Measurements from ENCODE around the gene PPM1F. TPM values are rescaled to one million over a fixed set of nuclear protein-coding genes. Genes with fewer than 3 reads are reported as not detected.

Gene PPM1F
- total RNA-seq, 1 donor from 2014 or later, result 25.1 TPM

DNA sequence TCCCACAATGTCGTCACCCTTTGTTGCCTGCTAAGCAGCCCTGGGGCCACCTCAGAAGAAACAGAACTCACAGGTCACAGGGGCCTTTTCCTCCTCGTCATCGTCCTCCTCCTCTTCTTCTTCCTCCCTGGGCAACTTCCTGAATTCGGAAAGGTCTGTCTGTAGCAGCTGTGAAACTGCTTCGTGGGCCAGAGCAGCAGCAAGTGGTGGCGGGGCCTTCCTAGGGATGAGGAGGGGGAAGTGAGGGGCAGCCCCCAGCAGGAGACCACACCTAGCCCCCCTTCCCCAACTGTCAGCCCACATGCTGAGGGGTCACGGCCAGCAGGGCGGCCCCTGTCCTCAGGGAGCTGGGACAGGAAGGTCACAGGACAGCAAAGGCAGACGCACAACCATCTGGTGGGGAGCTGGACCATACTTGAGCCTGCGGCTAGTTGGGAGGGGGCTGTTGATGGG is 13.2 kb downstream of the PPM1F start:
- TF ChIP-seq, protein P1, sequence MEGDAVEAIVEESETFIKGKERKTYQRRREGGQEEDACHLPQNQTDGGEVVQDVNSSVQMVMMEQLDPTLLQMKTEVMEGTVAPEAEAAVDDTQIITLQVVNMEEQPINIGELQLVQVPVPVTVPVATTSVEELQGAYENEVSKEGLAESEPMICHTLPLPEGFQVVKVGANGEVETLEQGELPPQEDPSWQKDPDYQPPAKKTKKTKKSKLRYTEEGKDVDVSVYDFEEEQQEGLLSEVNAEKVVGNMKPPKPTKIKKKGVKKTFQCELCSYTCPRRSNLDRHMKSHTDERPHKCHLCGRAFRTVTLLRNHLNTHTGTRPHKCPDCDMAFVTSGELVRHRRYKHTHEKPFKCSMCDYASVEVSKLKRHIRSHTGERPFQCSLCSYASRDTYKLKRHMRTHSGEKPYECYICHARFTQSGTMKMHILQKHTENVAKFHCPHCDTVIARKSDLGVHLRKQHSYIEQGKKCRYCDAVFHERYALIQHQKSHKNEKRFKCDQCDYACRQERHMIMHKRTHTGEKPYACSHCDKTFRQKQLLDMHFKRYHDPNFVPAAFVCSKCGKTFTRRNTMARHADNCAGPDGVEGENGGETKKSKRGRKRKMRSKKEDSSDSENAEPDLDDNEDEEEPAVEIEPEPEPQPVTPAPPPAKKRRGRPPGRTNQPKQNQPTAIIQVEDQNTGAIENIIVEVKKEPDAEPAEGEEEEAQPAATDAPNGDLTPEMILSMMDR (conservative IDR thresholded peaks at IDR 0.05; ENCODE audit: low read depth, low read length), result no peak
- no peak for DNase-seq (ENCODE audit: low read depth)
- H3K4me3 ChIP-seq (ENCODE audit: low read depth, low read length), result no peak overlapping the region

DNA sequence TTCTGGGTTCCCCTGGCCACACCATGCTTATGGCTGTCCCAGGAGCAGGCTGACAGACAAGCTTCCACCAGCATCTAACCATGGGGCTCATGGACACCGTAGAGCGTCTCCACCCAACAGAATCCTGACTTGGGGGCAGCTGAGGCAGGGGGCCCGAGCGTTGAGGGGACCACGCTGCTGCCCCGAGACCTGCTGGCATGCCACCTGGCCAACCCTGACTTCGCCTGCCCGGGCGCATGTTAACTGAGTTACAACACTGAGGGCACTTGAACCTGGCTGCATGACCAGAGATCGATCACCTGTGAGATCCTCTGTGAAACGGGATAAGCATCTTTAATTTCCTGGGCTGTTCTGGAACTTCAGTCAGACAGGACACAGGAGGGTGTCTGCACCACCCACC is 13.7 kb downstream of the PPM1F start:
- DNase-seq (ENCODE audit: low read depth), result no peak
- TF ChIP-seq, protein P1 (conservative IDR thresholded peaks at IDR 0.05; ENCODE audit: low read depth, low read length), result no peak
- no peak overlapping the region for H3K4me3 ChIP-seq (ENCODE audit: low read depth, low read length)

DNA sequence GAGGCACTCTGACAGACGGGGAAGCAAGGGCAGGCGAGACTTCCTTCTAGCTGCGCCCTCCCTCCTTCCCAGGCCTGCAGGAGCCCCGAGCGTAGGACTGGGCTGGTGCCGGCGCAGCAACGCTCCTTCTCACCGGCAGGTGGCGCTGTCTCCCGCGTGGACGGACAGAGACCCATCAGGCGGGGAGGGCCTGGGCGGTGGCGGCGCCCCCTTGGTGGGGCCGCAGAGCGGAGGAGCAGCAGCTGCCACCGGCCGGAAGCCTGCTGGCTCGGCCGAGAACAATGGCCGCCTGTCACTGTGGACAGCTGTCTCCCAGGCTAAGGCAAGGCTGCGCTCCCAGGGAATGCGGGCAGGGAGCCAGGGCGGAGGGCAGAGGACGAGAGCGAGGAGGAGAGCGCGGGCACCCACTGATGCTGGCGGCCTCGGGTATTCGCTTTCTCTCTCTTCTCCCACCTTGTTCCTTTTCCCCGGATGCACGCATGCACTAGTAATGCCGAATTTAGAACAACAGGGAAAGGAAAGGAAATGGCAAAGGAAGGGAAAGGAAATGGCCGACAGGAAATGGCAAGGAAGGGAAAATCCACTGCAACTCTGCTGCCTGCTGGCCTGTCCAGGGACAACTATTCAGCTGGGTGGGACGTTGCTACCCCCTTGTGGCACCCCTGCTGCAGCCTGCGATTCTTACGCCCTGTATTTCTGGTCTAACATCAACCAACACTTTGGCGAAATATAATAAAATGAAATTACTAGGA is 14.4 kb downstream of the PPM1F start:
- peak overlapping the region; percentile 65 for H3K4me3 ChIP-seq (ENCODE audit: low read depth, low read length)
- TF ChIP-seq, protein P1 (conservative IDR thresholded peaks at IDR 0.05; ENCODE audit: low read depth, low read length), result peak; percentile 91
- no peak for DNase-seq (ENCODE audit: low read depth)

- peak overlapping the region; percentile 65 for H3K4me3 ChIP-seq (ENCODE audit: low read depth, low read length)
- DNase-seq (ENCODE audit: low read depth), result peak; percentile 39
- TF ChIP-seq, protein P1 (conservative IDR thresholded peaks at IDR 0.05; ENCODE audit: low read depth, low read length), result no peak
Measured at GRCh38 chr22:21937821-21938070, 14.9 kb downstream of the PPM1F start.

- TF ChIP-seq, protein P1 (conservative IDR thresholded peaks at IDR 0.05; ENCODE audit: low read depth, low read length), result no peak
- peak overlapping the region; percentile 65 for H3K4me3 ChIP-seq (ENCODE audit: low read depth, low read length)
- no peak for DNase-seq (ENCODE audit: low read depth)
Measured at GRCh38 chr22:21937041-21937820, 15.4 kb downstream of the PPM1F start.

GRCh38 chr22:21936151-21936775 is 16.4 kb downstream of the PPM1F start:
- TF ChIP-seq, protein P1 (conservative IDR thresholded peaks at IDR 0.05; ENCODE audit: low read depth, low read length), result no peak
- no peak overlapping the region for H3K4me3 ChIP-seq (ENCODE audit: low read depth, low read length)
- no peak for DNase-seq (ENCODE audit: low read depth)
